Retina (tissue), 1 donor: Measurements from ENCODE around the gene ZNF618.

Experiments
- DNase-seq: peaks from one replicate; pipeline ENCODE4 v3.0.0-alpha.2; 2016

ZNF618 gene

GRCh38 chr9:113962396-113962795 is 86.3 kb downstream of the ZNF618 start:
- DNase-seq, result no peak

- no peak for DNase-seq
These were observed 87.0 kb downstream of the ZNF618 start for GRCh38 chr9:113963017-113963620.

GRCh38 chr9:113963696-113964494 is 87.8 kb downstream of the ZNF618 start:
- no peak for DNase-seq

GRCh38 chr9:113964495-113965170 is 88.5 kb downstream of the ZNF618 start:
- no peak for DNase-seq

GRCh38 chr9:113966394-113966793 is 90.3 kb downstream of the ZNF618 start:
- no peak for DNase-seq

GRCh38 chr9:113967380-113967779 is 91.3 kb downstream of the ZNF618 start:
- no peak for DNase-seq

- no peak for DNase-seq
These were observed 93.2 kb downstream of the ZNF618 start for GRCh38 chr9:113969343-113969742.

GRCh38 chr9:113973226-113973625 is 97.1 kb downstream of the ZNF618 start:
- DNase-seq, result no peak

- DNase-seq, result no peak
These were observed 97.9 kb downstream of the ZNF618 start for GRCh38 chr9:113973963-113974413.

- no peak for DNase-seq
These were observed 100.8 kb downstream of the ZNF618 start for GRCh38 chr9:113976915-113977314.

GRCh38 chr9:113978725-113979342 is 102.7 kb downstream of the ZNF618 start:
- DNase-seq, result no peak

GRCh38 chr9:113979343-113980127 is 103.4 kb downstream of the ZNF618 start:
- no peak for DNase-seq

GRCh38 chr9:113984639-113985380 is 108.7 kb downstream of the ZNF618 start:
- no peak for DNase-seq

- no peak for DNase-seq
These were observed 110.0 kb downstream of the ZNF618 start for GRCh38 chr9:113985968-113986585.

GRCh38 chr9:113986931-113987330 is 110.8 kb downstream of the ZNF618 start:
- DNase-seq, result no peak

- DNase-seq, result no peak
These were observed 111.4 kb downstream of the ZNF618 start for GRCh38 chr9:113987526-113987925.

GRCh38 chr9:113988385-113989016 is 112.4 kb downstream of the ZNF618 start:
- DNase-seq, result no peak

- no peak for DNase-seq
These were observed 113.1 kb downstream of the ZNF618 start for GRCh38 chr9:113989017-113989713.

- no peak for DNase-seq
These were observed 113.8 kb downstream of the ZNF618 start for GRCh38 chr9:113989714-113990569.
